ENCODE data around the gene PIKFYVE. TPM values are rescaled to one million over a fixed set of nuclear protein-coding genes. Genes with fewer than 3 reads are reported as not detected.

The PIKFYVE gene
- total RNA-seq, 4 donors from 2014 or later: 35.2 to 51.3 (median 41.7) TPM

DNA sequence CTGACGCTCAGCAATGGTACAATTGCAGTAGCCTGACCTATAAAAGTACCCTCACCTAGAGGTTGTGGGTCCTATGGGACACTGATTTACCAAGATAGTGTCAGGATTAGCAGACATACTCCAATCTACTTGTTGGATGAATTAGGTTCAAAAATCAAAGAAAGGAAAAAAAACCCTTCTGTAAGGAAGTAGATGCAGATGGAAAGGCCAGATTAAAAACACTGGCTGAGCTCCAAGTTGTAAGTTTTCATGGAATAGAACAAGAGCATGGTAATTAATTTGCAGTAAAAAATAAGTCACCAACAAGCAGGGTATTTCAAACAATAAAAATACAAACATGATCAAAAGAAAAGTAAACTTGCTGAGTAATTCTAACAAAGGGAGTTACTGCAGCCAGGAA is 37.6 kb upstream of the PIKFYVE start:
- Histone ChIP-seq H3K9me3 (no peaks in the 10 kb centered on the region), H3K27me3 (no peaks in the 10 kb centered on the region), H3K27ac (no peak overlapping the region), H3K4me3 (replicated peaks in 1 of 3) (no peak overlapping the region), H3K4me1 (no peaks in the 10 kb centered on the region), H3K36me3 (no peaks in the 10 kb centered on the region)
- TF ChIP-seq, protein P1, sequence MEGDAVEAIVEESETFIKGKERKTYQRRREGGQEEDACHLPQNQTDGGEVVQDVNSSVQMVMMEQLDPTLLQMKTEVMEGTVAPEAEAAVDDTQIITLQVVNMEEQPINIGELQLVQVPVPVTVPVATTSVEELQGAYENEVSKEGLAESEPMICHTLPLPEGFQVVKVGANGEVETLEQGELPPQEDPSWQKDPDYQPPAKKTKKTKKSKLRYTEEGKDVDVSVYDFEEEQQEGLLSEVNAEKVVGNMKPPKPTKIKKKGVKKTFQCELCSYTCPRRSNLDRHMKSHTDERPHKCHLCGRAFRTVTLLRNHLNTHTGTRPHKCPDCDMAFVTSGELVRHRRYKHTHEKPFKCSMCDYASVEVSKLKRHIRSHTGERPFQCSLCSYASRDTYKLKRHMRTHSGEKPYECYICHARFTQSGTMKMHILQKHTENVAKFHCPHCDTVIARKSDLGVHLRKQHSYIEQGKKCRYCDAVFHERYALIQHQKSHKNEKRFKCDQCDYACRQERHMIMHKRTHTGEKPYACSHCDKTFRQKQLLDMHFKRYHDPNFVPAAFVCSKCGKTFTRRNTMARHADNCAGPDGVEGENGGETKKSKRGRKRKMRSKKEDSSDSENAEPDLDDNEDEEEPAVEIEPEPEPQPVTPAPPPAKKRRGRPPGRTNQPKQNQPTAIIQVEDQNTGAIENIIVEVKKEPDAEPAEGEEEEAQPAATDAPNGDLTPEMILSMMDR (IDR thresholded peaks at IDR 0.05): no peak
- no peak for TF ChIP-seq POLR2A (IDR thresholded peaks at IDR 0.05)
- intact Hi-C loops (cut with DNase I): no loop called here
- no peak for DNase-seq
- 67 to 83% methylated on average over 1 of the region's 1 CpG for WGBS, 2 donors

DNA sequence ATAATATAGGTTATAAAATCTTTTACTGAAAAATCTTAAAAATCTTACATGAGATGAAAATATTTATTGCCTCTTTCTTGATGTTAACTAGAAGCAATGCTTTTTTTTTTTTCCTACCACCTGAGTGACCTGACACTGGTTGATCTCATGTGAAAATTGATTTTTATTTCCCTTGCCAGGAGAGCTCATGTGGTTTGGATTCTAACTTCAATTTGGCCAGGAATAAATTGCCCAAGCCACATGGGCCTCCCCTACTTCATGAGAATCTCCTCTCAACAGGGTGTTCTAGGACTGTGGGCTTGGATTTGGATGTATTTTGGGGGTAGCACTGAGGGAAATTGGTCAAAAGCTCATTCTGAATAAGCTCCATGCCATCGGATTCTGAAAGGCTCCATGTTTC is 31.3 kb upstream of the PIKFYVE start:
- Histone ChIP-seq H3K4me3 (replicated peaks in 1 of 3) (no peak overlapping the region), H3K27me3 (no peaks in the 10 kb centered on the region), H3K27ac (no peak overlapping the region), H3K36me3 (peaks cover 14 to 21% of the 10 kb centered on the region in 2 donors), H3K4me1 (no peaks in the 10 kb centered on the region), H3K9me3 (no peaks in the 10 kb centered on the region)
- intact Hi-C loops (cut with DNase I): no loop called here
- no peak for DNase-seq
- 65 to 82% methylated on average over 1 of the region's 1 CpG for WGBS, 2 donors
- TF ChIP-seq, protein P1 (IDR thresholded peaks at IDR 0.05): no peak
- no peak for TF ChIP-seq POLR2A (IDR thresholded peaks at IDR 0.05)

DNA sequence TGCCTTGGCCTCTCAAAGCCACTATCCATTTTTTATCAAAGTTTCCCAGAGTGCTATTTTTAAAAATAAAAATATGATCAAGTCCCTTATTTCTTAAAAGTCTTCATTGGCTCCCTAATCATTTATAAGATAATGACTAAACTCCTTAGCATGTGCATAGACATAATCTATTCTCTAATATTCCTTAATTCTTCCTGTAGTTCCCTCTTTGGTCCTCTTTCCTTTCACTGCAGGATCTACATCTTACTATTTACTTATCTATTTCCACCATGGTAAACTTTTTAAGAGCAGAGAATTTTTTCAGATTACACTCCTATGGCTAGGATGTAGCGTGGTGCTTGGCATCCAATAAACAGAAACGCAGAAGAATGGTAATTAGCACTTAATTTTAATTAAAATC is 30.2 kb upstream of the PIKFYVE start:
- Histone ChIP-seq H3K36me3 (peaks cover 14 to 28% of the 10 kb centered on the region in 2 donors), H3K27me3 (no peaks in the 10 kb centered on the region), H3K27ac (no peak overlapping the region), H3K4me3 (replicated peaks in 1 of 3) (no peak overlapping the region), H3K9me3 (no peaks in the 10 kb centered on the region), H3K4me1 (no peaks in the 10 kb centered on the region)
- no peak for DNase-seq
- WGBS, 2 donors: 71 to 95% methylated on average over 2 of the region's 2 CpGs
- TF ChIP-seq, protein P1 (IDR thresholded peaks at IDR 0.05): no peak
- intact Hi-C loops (cut with DNase I): no loop called here

DNA sequence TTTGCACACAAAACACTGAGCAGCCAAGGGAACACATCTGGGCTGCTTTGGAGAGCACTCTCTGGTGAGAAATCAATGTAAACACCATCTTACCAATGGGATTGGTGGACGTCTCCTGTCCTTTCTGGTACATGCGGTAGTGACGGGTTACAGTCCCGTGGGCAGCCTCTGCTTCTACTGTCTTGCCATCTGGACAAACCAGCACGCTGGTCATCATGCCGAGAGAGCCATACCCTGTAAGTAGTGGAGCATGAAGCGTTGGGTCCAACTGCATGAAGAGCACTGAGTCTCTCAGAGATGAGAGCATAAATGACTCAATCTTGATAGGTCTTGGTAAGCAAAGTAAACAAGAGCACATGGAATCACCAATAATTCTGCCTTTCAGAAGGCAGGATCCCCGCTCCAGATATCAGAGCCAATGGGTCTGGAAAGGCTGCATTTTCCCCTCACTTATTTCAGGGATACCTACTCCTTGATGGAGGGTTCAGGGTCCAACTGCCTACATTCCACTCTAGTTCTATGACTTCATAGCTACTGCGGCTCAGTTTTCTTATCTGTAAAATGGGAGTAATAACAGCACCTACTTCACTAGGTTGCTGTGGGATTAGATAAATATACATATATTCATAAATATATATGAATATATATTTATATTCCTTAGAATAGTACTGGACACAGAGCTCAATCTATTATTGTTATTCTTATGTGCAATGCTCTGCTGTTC is 26.1 kb upstream of the PIKFYVE start:
- no peaks in the 10 kb centered on the region for H3K9me3 ChIP-seq
- no peak overlapping the region for H3K4me3 ChIP-seq (replicated peaks in 1 of 3)
- peaks cover 14 to 35% of the 10 kb centered on the region in 2 donors for H3K36me3 ChIP-seq
- no peak for DNase-seq
- intact Hi-C loops (cut with DNase I): no loop called here
- H3K27me3 ChIP-seq: no peaks in the 10 kb centered on the region
- 94 to 97% methylated on average over 9 of the region's 9 CpGs for WGBS, 2 donors
- no peak overlapping the region for H3K27ac ChIP-seq
- H3K4me1 ChIP-seq: peaks cover 0 to 5% of the 10 kb centered on the region in 2 donors
- TF ChIP-seq, protein P1 (IDR thresholded peaks at IDR 0.05): no peak
- TF ChIP-seq POLR2A (IDR thresholded peaks at IDR 0.05): no peak

DNA sequence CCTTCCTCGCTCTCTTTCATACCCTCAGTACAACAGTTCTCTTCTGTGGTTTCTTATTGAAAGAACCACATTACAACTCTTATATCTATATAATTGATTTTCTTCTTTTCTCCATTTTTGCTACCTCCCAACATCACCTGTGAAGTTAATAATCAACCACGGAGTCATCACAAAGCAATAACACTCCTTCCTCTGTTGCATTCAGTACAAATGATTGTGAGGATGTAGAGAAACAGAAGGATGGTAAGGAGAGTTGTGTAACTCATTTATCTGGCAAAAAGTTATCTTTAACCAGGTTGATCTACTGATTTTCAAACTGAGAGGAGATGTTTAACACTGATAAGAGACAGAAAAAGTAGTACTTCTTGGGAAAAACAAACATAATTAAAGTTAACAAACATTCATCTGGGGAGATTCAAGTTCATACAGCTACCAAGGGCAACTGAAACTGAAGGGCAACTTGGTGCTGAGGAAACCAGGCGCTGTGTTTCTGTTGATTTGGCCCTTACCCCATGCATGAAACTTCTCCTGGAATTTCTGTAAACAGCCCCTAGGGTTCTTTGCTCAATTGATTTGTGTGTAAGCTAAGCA is 25.3 kb upstream of the PIKFYVE start:
- 93 to 99% methylated on average over 3 of the region's 3 CpGs for WGBS, 2 donors

More for the DNA sequence above, 25.3 kb upstream of the PIKFYVE start:
- Histone ChIP-seq H3K27me3 (no peaks in the 10 kb centered on the region), H3K4me1 (peaks cover 0 to 5% of the 10 kb centered on the region in 2 donors), H3K9me3 (no peaks in the 10 kb centered on the region), H3K4me3 (replicated peaks in 1 of 3) (no peak overlapping the region), H3K36me3 (peaks cover 14 to 36% of the 10 kb centered on the region in 2 donors), H3K27ac (no peak overlapping the region)
- intact Hi-C loops (cut with DNase I): no loop called here
- TF ChIP-seq, protein P1 (IDR thresholded peaks at IDR 0.05): no peak
- no peak for TF ChIP-seq POLR2A (IDR thresholded peaks at IDR 0.05)
- DNase-seq: no peak

Measured in thyroid gland (tissue), 4 donors.